SK-N-MC (cell line): ENCODE results near the gene FAM78A.

Experiments used
- EZH2 ChIP-seq: fragments of 200-600 bp; sonication (generic); IDR thresholded peaks from one replicate; pipeline ENCODE4 v1.6.1; 2017; ENCODE audit warnings: antibody characterized with exemption
- FOXP2 ChIP-seq: optimal IDR thresholded peaks from 2 replicates; pipeline ENCODE3; 2011; ENCODE audit warnings: mild to moderate bottlenecking, moderate library complexity; ENCODE audit not compliant: insufficient read depth; ENCODE audit errors: extremely low read length, control extremely low read depth
- POLR2AphosphoS5 ChIP-seq: IDR thresholded peaks from 2 replicates; pipeline ENCODE4 v1.6.1; 2012; ENCODE audit warnings: mild to moderate bottlenecking, low read depth, low read length, borderline replicate concordance

GRCh38 chr9:131236161-131236560 lies 40.1 kb downstream of the FAM78A start:
- no peak for TF ChIP-seq POLR2AphosphoS5
- TF ChIP-seq EZH2 = no peak
- no peak for TF ChIP-seq FOXP2
